ENCODE results near the gene MSH5. TPM values are rescaled to one million over a fixed set of nuclear protein-coding genes. Genes with fewer than 3 reads are reported as not detected.
A peak's percentile ranks its signal among the peaks of the same experiment; 100 is the strongest.

The MSH5 gene
- total RNA-seq, 1 experiment from 2014 or later, result 22.7 TPM

DNA sequence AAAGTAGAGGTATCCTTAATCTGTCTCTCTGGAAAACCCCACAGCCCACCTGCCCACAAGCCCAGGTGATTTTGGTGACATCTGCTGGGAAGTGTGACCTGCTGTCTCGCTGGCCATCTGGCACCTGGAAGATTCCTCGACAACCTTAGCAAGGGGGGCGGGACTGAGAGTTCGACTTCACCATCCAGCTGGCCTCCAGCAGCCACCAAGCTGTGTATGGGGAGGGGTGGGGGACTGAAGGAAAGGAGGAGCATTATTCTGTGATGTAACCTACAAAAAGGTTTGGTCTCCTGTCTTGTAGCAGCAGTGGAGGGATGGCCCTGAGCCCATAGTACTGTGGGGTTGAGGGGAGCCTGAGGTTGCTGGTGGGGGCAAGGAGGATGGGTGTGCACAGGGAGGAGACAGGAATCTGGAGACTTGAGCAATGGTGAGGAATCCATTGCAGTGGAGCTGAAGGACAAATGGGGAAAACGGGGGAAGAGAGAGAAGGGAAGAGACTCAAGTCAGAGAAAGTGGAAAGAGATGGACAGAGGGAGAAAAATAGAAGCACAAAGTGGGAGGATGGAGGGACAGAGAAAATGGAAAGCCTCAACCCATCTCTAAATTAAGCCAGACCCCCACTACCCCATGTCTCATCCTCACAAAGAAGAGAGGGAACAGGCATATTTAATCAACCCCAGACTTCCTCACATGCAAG is 29.1 kb upstream of the MSH5 start:
- POLR2A ChIA-PET (ENCODE audit: unreplicated experiment), result no interaction called here
- BruUV-seq (replicated peaks), result no TSS peak
- Histone ChIP-seq H3K4me1 (ENCODE audit: insufficient read depth, low read length) (no peaks in the 10 kb centered on the region), H3K9me3 (ENCODE audit: low read length) (no peaks in the 10 kb centered on the region), H3K27me3 (ENCODE audit: low read length) (no peaks in the 10 kb centered on the region), H3K4me3 (ENCODE audit: low read length) (no peak overlapping the region), H3K27ac (ENCODE audit: low read length) (no peak overlapping the region), H3K9me2 (replicated peaks; ENCODE audit: low read length) (no peaks in the 10 kb centered on the region), H3K4me2 (ENCODE audit: low read length) (no peak overlapping the region), H4K20me1 (ENCODE audit: low read length) (no peaks in the 10 kb centered on the region), H3K36me3 (ENCODE audit: low read depth, low read length) (no peaks in the 10 kb centered on the region), H2AFZ (ENCODE audit: low read length) (no peak overlapping the region), H3F3A (ENCODE audit: low read length, unreplicated experiment) (no peaks in the 10 kb centered on the region), H3K9ac (ENCODE audit: low read length) (no peak overlapping the region), H3K79me2 (ENCODE audit: low read length) (no peaks in the 10 kb centered on the region)
- ATAC-seq, result no peak
- CTCF ChIA-PET, result no interaction called here
- no peak for DNase-seq
- TF ChIP-seq, protein P1, sequence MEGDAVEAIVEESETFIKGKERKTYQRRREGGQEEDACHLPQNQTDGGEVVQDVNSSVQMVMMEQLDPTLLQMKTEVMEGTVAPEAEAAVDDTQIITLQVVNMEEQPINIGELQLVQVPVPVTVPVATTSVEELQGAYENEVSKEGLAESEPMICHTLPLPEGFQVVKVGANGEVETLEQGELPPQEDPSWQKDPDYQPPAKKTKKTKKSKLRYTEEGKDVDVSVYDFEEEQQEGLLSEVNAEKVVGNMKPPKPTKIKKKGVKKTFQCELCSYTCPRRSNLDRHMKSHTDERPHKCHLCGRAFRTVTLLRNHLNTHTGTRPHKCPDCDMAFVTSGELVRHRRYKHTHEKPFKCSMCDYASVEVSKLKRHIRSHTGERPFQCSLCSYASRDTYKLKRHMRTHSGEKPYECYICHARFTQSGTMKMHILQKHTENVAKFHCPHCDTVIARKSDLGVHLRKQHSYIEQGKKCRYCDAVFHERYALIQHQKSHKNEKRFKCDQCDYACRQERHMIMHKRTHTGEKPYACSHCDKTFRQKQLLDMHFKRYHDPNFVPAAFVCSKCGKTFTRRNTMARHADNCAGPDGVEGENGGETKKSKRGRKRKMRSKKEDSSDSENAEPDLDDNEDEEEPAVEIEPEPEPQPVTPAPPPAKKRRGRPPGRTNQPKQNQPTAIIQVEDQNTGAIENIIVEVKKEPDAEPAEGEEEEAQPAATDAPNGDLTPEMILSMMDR (conservative IDR thresholded peaks at IDR 0.05; ENCODE audit: low read depth, low read length), result no peak
- TF ChIP-seq EZH2 (IDR thresholded peaks at IDR 0.05; ENCODE audit: low read length, unreplicated experiment), result no peak
- intact Hi-C loops (cut with micrococcal nuclease), result loop anchor here (10.0 kb wide), 1 partner anchor 54 kb away; the partner anchor contains the start of gene SAPCD1

DNA sequence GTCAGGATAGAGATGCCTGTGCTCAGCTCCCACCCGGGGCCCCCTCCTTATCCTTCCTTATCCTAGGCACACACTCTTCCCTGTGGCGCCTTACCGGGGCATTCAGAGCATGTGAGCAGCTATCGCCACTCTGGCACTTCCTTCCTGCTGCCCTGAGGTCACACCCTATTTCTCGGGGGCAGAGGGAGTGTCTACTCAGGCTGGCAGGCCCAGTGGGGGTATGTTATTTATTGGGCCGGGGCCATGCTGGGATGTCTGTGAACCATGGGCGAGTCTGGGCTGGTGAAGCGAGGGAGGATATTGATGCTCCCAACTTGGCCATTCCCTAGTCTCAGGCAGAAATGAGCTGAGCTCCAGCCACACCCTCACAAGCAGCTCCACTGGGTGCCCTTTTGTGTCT is 28.6 kb upstream of the MSH5 start:
- Histone ChIP-seq H4K20me1 (ENCODE audit: low read length) (no peaks in the 10 kb centered on the region), H3F3A (ENCODE audit: low read length, unreplicated experiment) (no peaks in the 10 kb centered on the region), H3K9ac (ENCODE audit: low read length) (no peak overlapping the region), H3K9me3 (ENCODE audit: low read length) (no peaks in the 10 kb centered on the region), H3K27ac (ENCODE audit: low read length) (no peak overlapping the region), H3K4me3 (ENCODE audit: low read length) (no peak overlapping the region), H2AFZ (ENCODE audit: low read length) (no peak overlapping the region), H3K9me2 (replicated peaks; ENCODE audit: low read length) (no peaks in the 10 kb centered on the region), H3K36me3 (ENCODE audit: low read depth, low read length) (no peaks in the 10 kb centered on the region), H3K4me1 (ENCODE audit: insufficient read depth, low read length) (no peaks in the 10 kb centered on the region), H3K27me3 (ENCODE audit: low read length) (no peaks in the 10 kb centered on the region), H3K79me2 (ENCODE audit: low read length) (no peaks in the 10 kb centered on the region), H3K4me2 (ENCODE audit: low read length) (no peak overlapping the region)
- TF ChIP-seq, protein P1 (conservative IDR thresholded peaks at IDR 0.05; ENCODE audit: low read depth, low read length), result no peak
- TF ChIP-seq EZH2phosphoT487 (IDR thresholded peaks at IDR 0.05; ENCODE audit: borderline replicate concordance, low read length) (no peak), EZH2 (IDR thresholded peaks at IDR 0.05; ENCODE audit: low read length, unreplicated experiment) (no peak)
- POLR2A ChIA-PET (ENCODE audit: unreplicated experiment), result no interaction called here
- intact Hi-C loops (cut with micrococcal nuclease), result loop anchor here (10.0 kb wide), 1 partner anchor 54 kb away; the partner anchor contains the start of gene SAPCD1
- ATAC-seq, result no peak
- no peak for DNase-seq
- BruUV-seq (replicated peaks), result no TSS peak
- CTCF ChIA-PET, result no interaction called here

DNA sequence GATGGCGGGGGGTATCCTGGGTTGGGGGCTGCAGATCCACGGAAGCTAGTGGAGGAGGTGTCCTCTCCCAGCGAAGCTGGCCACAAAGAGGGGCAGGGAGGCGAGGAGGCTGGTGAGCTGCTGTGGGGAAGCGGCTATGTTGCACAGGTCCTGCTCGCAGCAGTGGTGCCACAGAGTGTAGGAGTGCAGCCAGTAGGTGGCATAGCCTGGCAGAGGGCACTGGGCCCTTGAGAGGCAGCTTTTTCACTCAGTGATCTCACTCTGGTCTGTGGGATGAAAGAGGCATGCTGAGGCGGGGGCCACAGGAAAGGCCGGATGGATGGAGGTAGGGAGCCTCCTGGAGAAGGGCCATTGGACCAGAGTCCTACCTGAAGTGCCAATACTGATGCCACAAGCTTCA is 27.5 kb upstream of the MSH5 start:
- ChIA-PET CTCF (no interaction called here), POLR2A (ENCODE audit: unreplicated experiment) (interaction anchor here (1.1 kb wide), 1 partner anchor 114 kb away, joined by 3 read pairs; no protein-coding TSS in a partner anchor)
- Histone ChIP-seq H3K9ac (ENCODE audit: low read length) (no peak overlapping the region), H3K4me1 (ENCODE audit: insufficient read depth, low read length) (peaks cover 2% of the 10 kb centered on the region), H3K4me3 (ENCODE audit: low read length) (no peak overlapping the region), H3K4me2 (ENCODE audit: low read length) (no peak overlapping the region), H3F3A (ENCODE audit: low read length, unreplicated experiment) (no peaks in the 10 kb centered on the region), H3K27me3 (ENCODE audit: low read length) (no peaks in the 10 kb centered on the region), H3K9me3 (ENCODE audit: low read length) (no peaks in the 10 kb centered on the region), H3K9me2 (replicated peaks; ENCODE audit: low read length) (no peaks in the 10 kb centered on the region), H3K27ac (ENCODE audit: low read length) (no peak overlapping the region), H3K79me2 (ENCODE audit: low read length) (no peaks in the 10 kb centered on the region), H2AFZ (ENCODE audit: low read length) (no peak overlapping the region), H3K36me3 (ENCODE audit: low read depth, low read length) (no peaks in the 10 kb centered on the region), H4K20me1 (ENCODE audit: low read length) (no peaks in the 10 kb centered on the region)
- ATAC-seq (peak; percentile 97), DNase-seq (peak; percentile 61)
- no TSS peak for BruUV-seq (replicated peaks)
- TF ChIP-seq, protein P1 (conservative IDR thresholded peaks at IDR 0.05; ENCODE audit: low read depth, low read length), result peak; percentile 66
- no peak for TF ChIP-seq EZH2 (IDR thresholded peaks at IDR 0.05; ENCODE audit: low read length, unreplicated experiment)
- intact Hi-C loops (cut with micrococcal nuclease), result loop anchor here (1.0 to 10.0 kb wide), 2 partner anchors 53 to 118 kb away; partner anchors contain the start of gene SAPCD1
